Spleen (tissue), 11 donors: ENCODE results near the gene KDM4B. TPM values are rescaled to one million over a fixed set of nuclear protein-coding genes. Genes with fewer than 3 reads are reported as not detected.

Experiments used
- DNase-seq: peaks from one replicate; pipeline ENCODE4 v3.0.0-alpha.2; 2020
- H3K27ac ChIP-seq, 8 donors: fragments of 200-600 bp; sonication (generic) in 7 of 8; 1 replicate in 4 of 8; 2 replicates in 4 of 8; pipeline versions ENCODE4 v1.5.0 to v1.8.0; 2016 to 2021; ENCODE audit warnings: inconsistent platforms in 4 of 8, mild to moderate bottlenecking in 4 of 8, moderate library complexity in 1 of 8
- H3K27me3 ChIP-seq, 7 donors: fragments of 200-600 bp; sonication (generic) in 6 of 7; replicated peaks in 1 of 7; 1 replicate in 4 of 7; 2 replicates in 3 of 7; pipeline versions ENCODE4 v1.5.0 to v1.8.0; 2016 to 2021; ENCODE audit warnings: inconsistent platforms in 3 of 7, mild to moderate bottlenecking in 1 of 7
- H3K36me3 ChIP-seq, 6 donors: fragments of 200-600 bp; sonication (generic) in 5 of 6; 1 replicate in 4 of 6; 2 replicates in 2 of 6; pipeline versions ENCODE4 v1.5.0 to v1.8.0; 2016 to 2021; ENCODE audit warnings: inconsistent platforms in 2 of 6
- H3K4me1 ChIP-seq, 6 donors: fragments of 200-600 bp; sonication (generic) in 5 of 6; 1 replicate in 3 of 6; 2 replicates in 3 of 6; pipeline versions ENCODE4 v1.5.0 to v1.8.0; 2016 to 2021; ENCODE audit warnings: inconsistent platforms in 3 of 6
- H3K4me3 ChIP-seq, 8 donors: fragments of 200-600 bp; sonication (generic) in 7 of 8; 1 replicate in 4 of 8; 2 replicates in 4 of 8; pipeline versions ENCODE4 v1.5.0 to v1.8.0; 2016 to 2021; ENCODE audit warnings: inconsistent platforms in 4 of 8, mild to moderate bottlenecking in 4 of 8, moderate library complexity in 2 of 8
- H3K9me3 ChIP-seq, 8 donors: fragments of 200-600 bp; sonication (generic) in 7 of 8; 1 replicate in 4 of 8; 2 replicates in 4 of 8; pipeline versions ENCODE4 v1.5.0 to v1.8.0; 2016 to 2021; ENCODE audit warnings: inconsistent platforms in 4 of 8
- POLR2A ChIP-seq, 3 donors: fragments of 450-650 bp; IDR thresholded peaks; one replicate each; pipeline ENCODE4 v1.5.1; 2017; ENCODE audit warnings: antibody characterized with exemption in 3 of 3, mild to moderate bottlenecking in 1 of 3
- POLR2AphosphoS5 ChIP-seq, 3 donors: sonication (generic); formaldehyde crosslinking; IDR thresholded peaks; one replicate each; pipeline ENCODE4 v1.5.1; 2017; ENCODE audit warnings: antibody characterized with exemption in 3 of 3
- whole genome bisulfite sequencing, 5 donors: extraction: QIAGEN DNeasy Blood & Tissue Kit in 3 of 5; methylation state at CpG; one replicate each; pipeline versions ENCODE4 v1.1.5 to v1.1.7; 2013 to 2018; 5-methylcytosine and 5-hydroxymethylcytosine counted together
- intact Hi-C: fragments of 100-400 bp; cut with DNase I; formaldehyde crosslinking; loops from one replicate; pipeline ENCODE4 v1.15.0; 2023; ENCODE audit warnings: low total_unique reads
- polyA plus RNA-seq, 3 donors: library from polyadenylated mRNA; stranded (reverse); fragments of 200-250 nt; gene quantifications; one replicate each; pipeline ENCODE4 v1.2.1, GENCODE V29; 2013
- total RNA-seq, 7 donors: library from RNA; depleted of rRNA in 3 of 7; stranded (reverse); fragments of >200 nt in 3 of 7; fragmentation: NEBNext Ultra II Directional in 4 of 7; extraction: Animal tissue kit (Norgen Biotek cat#: 25700) in 4 of 7; gene quantifications; one replicate each; pipeline versions ENCODE4 v1.1.0 to v1.2.1, GENCODE V29; 2016 to 2021
- TF ChIP-seq, protein P1 (sequence below), 11 experiments: fragments of 200-600 bp in 7 of 11; fragments of 450-650 bp in 4 of 11; sonication (generic) in 4 of 11; IDR thresholded peaks in 8 of 11; conservative IDR thresholded peaks in 3 of 11; 1 replicate in 7 of 11; 2 replicates in 4 of 11; pipeline versions ENCODE4 v1.4.0 to v1.8.0; 2016 to 2021; ENCODE audit warnings: antibody characterized with exemption in 11 of 11, inconsistent platforms in 4 of 11, mild to moderate bottlenecking in 1 of 11
- donor health status: healthy with polysubstance abuse.
- donor health status: DM: no; HTN: no; CAD: no; lungs with moderate emphysema.
- donor health status: DM: no; HTN: no; CAD: no.
- donor health status: Bipolar disorder and iron deficiency.
- donor health status: healthy.
- donor health status: DM: no; HTN: no; CAD: no.
- donor health status: DM: yes; HTN: yes; CAD: no.

The KDM4B gene
- total and polyA plus RNA-seq, 10 donors = 18.3 to 80.5 (median 52.4) TPM

GRCh38 chr19:5130371-5131030 is 161.6 kb downstream of the KDM4B start:
- TF ChIP-seq, protein P1, sequence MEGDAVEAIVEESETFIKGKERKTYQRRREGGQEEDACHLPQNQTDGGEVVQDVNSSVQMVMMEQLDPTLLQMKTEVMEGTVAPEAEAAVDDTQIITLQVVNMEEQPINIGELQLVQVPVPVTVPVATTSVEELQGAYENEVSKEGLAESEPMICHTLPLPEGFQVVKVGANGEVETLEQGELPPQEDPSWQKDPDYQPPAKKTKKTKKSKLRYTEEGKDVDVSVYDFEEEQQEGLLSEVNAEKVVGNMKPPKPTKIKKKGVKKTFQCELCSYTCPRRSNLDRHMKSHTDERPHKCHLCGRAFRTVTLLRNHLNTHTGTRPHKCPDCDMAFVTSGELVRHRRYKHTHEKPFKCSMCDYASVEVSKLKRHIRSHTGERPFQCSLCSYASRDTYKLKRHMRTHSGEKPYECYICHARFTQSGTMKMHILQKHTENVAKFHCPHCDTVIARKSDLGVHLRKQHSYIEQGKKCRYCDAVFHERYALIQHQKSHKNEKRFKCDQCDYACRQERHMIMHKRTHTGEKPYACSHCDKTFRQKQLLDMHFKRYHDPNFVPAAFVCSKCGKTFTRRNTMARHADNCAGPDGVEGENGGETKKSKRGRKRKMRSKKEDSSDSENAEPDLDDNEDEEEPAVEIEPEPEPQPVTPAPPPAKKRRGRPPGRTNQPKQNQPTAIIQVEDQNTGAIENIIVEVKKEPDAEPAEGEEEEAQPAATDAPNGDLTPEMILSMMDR (IDR thresholded peaks at IDR 0.05 in 8 of 11, conservative IDR thresholded peaks at IDR 0.05 in 3 of 11) = no peak
- TF ChIP-seq POLR2A (IDR thresholded peaks at IDR 0.05) (no peak), POLR2AphosphoS5 (IDR thresholded peaks at IDR 0.05) (peak; percentile 49 to 73 (median 69))
- H3K27ac ChIP-seq = peak overlapping the region; percentile 75 to 95 (median 92)
- peak; percentile 90 for DNase-seq
- H3K4me3 ChIP-seq = peak overlapping the region in 5 of 8 donors; percentile 17 to 63 (median 23)
- intact Hi-C loops = no loop called here
- H3K36me3 ChIP-seq = peaks cover 3 to 66% (median 32%) of the 10 kb centered on the region in 6 donors
- 34 to 60% (median 49%) methylated on average over 26 to 27 of the region's 27 CpGs for WGBS, 5 donors
- no peaks in the 10 kb centered on the region for H3K9me3 ChIP-seq
- H3K27me3 ChIP-seq = no peaks in the 10 kb centered on the region
- H3K4me1 ChIP-seq = peaks cover 43 to 98% (median 79%) of the 10 kb centered on the region in 6 donors

DNA sequence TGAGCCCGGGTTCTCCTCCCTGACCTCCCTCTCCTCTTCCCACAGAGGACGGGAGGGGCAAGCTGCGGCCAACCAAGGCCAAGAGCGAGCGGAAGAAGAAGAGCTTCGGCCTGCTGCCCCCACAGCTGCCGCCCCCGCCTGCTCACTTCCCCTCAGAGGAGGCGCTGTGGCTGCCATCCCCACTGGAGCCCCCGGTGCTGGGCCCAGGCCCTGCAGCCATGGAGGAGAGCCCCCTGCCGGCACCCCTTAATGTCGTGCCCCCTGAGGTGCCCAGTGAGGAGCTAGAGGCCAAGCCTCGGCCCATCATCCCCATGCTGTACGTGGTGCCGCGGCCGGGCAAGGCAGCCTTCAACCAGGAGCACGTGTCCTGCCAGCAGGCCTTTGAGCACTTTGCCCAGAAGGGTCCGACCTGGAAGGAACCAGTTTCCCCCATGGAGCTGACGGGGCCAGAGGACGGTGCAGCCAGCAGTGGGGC is 162.2 kb downstream of the KDM4B start:
- peak overlapping the region in 6 of 8 donors; percentile 17 to 63 (median 23) for H3K4me3 ChIP-seq
- H3K4me1 ChIP-seq = peaks cover 43 to 98% (median 77%) of the 10 kb centered on the region in 6 donors
- H3K36me3 ChIP-seq = peaks cover 3 to 70% (median 38%) of the 10 kb centered on the region in 6 donors
- H3K27me3 ChIP-seq = no peaks in the 10 kb centered on the region
- DNase-seq = peak; percentile 94
- H3K9me3 ChIP-seq = no peaks in the 10 kb centered on the region
- intact Hi-C loops = no loop called here
- H3K27ac ChIP-seq = peak overlapping the region; percentile 75 to 95 (median 92)
- WGBS, 5 donors = 26 to 46% (median 28%) methylated on average over 9 to 21 of the region's 21 CpGs
- TF ChIP-seq POLR2A (IDR thresholded peaks at IDR 0.05) (no peak), POLR2AphosphoS5 (IDR thresholded peaks at IDR 0.05) (peak; percentile 44 to 85 (median 72))
- TF ChIP-seq, protein P1 (IDR thresholded peaks at IDR 0.05 in 8 of 11, conservative IDR thresholded peaks at IDR 0.05 in 3 of 11) = peak in 9 of 11 experiments; percentile 16 to 47 (median 28)

- intact Hi-C loops = no loop called here
- no peaks in the 10 kb centered on the region for H3K27me3 ChIP-seq
- WGBS, 5 donors = 33 to 81% (median 59%) methylated on average over 11 to 25 of the region's 25 CpGs
- peak overlapping the region; percentile 68 to 95 (median 92) for H3K27ac ChIP-seq
- DNase-seq = peak; percentile 89
- peak overlapping the region; percentile 20 to 63 (median 28) for H3K4me3 ChIP-seq
- no peaks in the 10 kb centered on the region for H3K9me3 ChIP-seq
- peaks cover 41 to 98% (median 74%) of the 10 kb centered on the region in 6 donors for H3K4me1 ChIP-seq
- peaks cover 3 to 71% (median 43%) of the 10 kb centered on the region in 6 donors for H3K36me3 ChIP-seq
- peak; percentile 49 to 75 (median 70) for TF ChIP-seq POLR2AphosphoS5 (IDR thresholded peaks at IDR 0.05)
- TF ChIP-seq POLR2A (IDR thresholded peaks at IDR 0.05) = no peak
These were observed 162.7 kb downstream of the KDM4B start for GRCh38 chr19:5131506-5132205.

GRCh38 chr19:5132206-5132560 is 163.3 kb downstream of the KDM4B start:
- H3K4me1 ChIP-seq = peaks cover 37 to 98% (median 69%) of the 10 kb centered on the region in 6 donors
- H3K4me3 ChIP-seq = peak overlapping the region in 7 of 8 donors; percentile 20 to 63 (median 29)
- peaks cover 3 to 77% (median 48%) of the 10 kb centered on the region in 6 donors for H3K36me3 ChIP-seq
- no peaks in the 10 kb centered on the region for H3K27me3 ChIP-seq
- no peak for DNase-seq
- intact Hi-C loops = no loop called here
- peak overlapping the region; percentile 28 to 95 (median 88) for H3K27ac ChIP-seq
- WGBS, 5 donors = 49 to 82% (median 71%) methylated on average over 8 of the region's 8 CpGs
- no peaks in the 10 kb centered on the region for H3K9me3 ChIP-seq
- TF ChIP-seq POLR2A (IDR thresholded peaks at IDR 0.05) = no peak
- TF ChIP-seq, protein P1 (IDR thresholded peaks at IDR 0.05 in 8 of 11, conservative IDR thresholded peaks at IDR 0.05 in 3 of 11) = no peak
- no peak for TF ChIP-seq POLR2AphosphoS5 (IDR thresholded peaks at IDR 0.05)
